Hepatocyte (in vitro differentiated cells): ENCODE data around the gene NCR3LG1.

ENCODE experiments used
- EZH2 ChIP-seq: fragments of 200-600 bp; sonication (generic); IDR thresholded peaks from 2 replicates; pipeline ENCODE4 v1.6.1; 2016; ENCODE audit warnings: antibody characterized with exemption, mild to moderate bottlenecking, borderline replicate concordance
- EZH2phosphoT487 ChIP-seq: fragments of 200-600 bp; sonication (generic); IDR thresholded peaks from one replicate; pipeline ENCODE4 v1.6.1; 2018; ENCODE audit warnings: antibody characterized with exemption, mild to moderate bottlenecking, low read depth, moderate library complexity; ENCODE audit not compliant: unreplicated experiment, severe bottlenecking
- TF ChIP-seq, protein P1 (sequence below): fragments of 200-600 bp; sonication (generic); IDR thresholded peaks from 2 replicates; pipeline ENCODE4 v1.5.1; 2016; ENCODE audit warnings: antibody characterized with exemption, mild to moderate bottlenecking; ENCODE audit not compliant: poor library complexity

DNA sequence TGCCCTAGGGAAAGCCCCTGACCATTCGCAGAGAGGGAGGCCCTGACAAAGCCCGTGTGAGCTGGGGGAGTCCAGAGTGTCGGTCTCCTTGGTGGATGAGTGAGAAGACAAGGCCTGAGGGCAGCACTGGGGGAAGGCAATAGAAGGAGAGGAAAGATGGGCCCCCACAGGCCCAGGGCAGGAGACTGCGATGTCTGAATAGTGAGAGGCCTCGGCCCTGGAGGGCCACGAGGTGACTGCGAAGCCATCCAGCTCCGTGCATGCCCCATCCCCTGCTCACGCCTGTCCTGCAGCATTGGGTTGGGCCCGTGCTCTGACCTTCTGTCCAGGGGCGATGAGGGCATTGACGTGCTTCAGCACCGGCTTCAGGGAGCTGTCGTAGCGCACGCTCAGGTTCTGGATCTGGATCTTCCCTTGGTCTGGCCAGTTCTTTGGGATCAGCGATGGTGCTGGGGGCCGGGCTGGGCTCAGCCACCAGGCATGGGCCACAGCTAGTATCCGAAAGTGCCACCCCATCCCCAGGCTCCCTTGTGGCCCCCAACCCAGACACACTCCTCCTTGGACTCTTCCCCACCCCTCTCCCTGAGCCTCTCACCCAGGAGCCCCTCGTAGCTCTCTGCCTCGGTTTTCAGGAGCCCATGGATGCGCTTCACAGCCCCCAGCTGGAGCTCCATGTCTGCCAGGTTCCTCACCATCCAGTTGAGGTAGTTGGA lies 45.2 kb downstream of the NCR3LG1 start:
- TF ChIP-seq, protein P1, sequence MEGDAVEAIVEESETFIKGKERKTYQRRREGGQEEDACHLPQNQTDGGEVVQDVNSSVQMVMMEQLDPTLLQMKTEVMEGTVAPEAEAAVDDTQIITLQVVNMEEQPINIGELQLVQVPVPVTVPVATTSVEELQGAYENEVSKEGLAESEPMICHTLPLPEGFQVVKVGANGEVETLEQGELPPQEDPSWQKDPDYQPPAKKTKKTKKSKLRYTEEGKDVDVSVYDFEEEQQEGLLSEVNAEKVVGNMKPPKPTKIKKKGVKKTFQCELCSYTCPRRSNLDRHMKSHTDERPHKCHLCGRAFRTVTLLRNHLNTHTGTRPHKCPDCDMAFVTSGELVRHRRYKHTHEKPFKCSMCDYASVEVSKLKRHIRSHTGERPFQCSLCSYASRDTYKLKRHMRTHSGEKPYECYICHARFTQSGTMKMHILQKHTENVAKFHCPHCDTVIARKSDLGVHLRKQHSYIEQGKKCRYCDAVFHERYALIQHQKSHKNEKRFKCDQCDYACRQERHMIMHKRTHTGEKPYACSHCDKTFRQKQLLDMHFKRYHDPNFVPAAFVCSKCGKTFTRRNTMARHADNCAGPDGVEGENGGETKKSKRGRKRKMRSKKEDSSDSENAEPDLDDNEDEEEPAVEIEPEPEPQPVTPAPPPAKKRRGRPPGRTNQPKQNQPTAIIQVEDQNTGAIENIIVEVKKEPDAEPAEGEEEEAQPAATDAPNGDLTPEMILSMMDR = no peak
- TF ChIP-seq EZH2 (no peak), EZH2phosphoT487 (no peak)
